B cell (primary cell): ENCODE results near the gene MAPRE2. TPM values are rescaled to one million over a fixed set of nuclear protein-coding genes. Genes with fewer than 3 reads are reported as not detected.

Experiments used
- ATAC-seq: fragments of 200-7000 bp; cut with Tn5 transposase; one replicate; pipeline ENCODE4 v1.10.0; 2021; ENCODE audit warnings: low read depth, mild to moderate bottlenecking, moderate number of reproducible peaks, moderate library complexity
- CTCF ChIA-PET: fragments of 350-600 bp; sonication (Branson Sonifier 250); formaldehyde crosslinking; loops from one replicate; lab custom pipeline; 2021; ENCODE audit warnings: antibody characterized with exemption, inconsistent platforms; lab: Charles Lee
- POLR2A ChIA-PET: fragments of 350-600 bp; sonication (Branson Sonifier 250); formaldehyde crosslinking; loops from one replicate; lab custom pipeline; 2021; ENCODE audit warnings: antibody characterized with exemption; lab: Charles Lee
- DNase-seq: peaks from one replicate; pipeline ENCODE4 v3.0.0; 2013
- H2AFZ ChIP-seq: 2 replicates; pipeline ENCODE4 v1.6.1; 2012; ENCODE audit warnings: mild to moderate bottlenecking, low read depth, low read length; ENCODE audit not compliant: insufficient read depth, poor library complexity, severe bottlenecking
- H3K27ac ChIP-seq, 2 donors: 1 replicate in 1 of 2; 2 replicates in 1 of 2; pipeline ENCODE4 v1.5.1; 2012 to 2013; ENCODE audit warnings: low read length in 2 of 2, mild to moderate bottlenecking in 2 of 2, moderate library complexity in 1 of 2
- H3K27me3 ChIP-seq, 4 experiments: fragments of 200-600 bp in 1 of 4; sonication (generic) in 1 of 4; replicated peaks in 1 of 4; 1 replicate in 2 of 4; 2 replicates in 2 of 4; pipeline versions ENCODE4 v1.6.1 to v1.7.0; 2013 to 2016; ENCODE audit warnings: low read length in 3 of 4, mild to moderate bottlenecking in 2 of 4, mixed read lengths in 1 of 4, moderate library complexity in 1 of 4; ENCODE audit not compliant: insufficient read depth in 4 of 4, control insufficient read depth in 3 of 4; ENCODE audit errors: control extremely low read depth in 1 of 4
- H3K36me3 ChIP-seq, 2 experiments: replicated peaks in 1 of 2; 1 replicate in 1 of 2; 2 replicates in 1 of 2; pipeline versions ENCODE4 v1.6.1 to v1.7.1; 2013; ENCODE audit warnings: low read length in 1 of 2; ENCODE audit not compliant: insufficient read depth in 2 of 2, control insufficient read depth in 1 of 2; ENCODE audit errors: control extremely low read depth in 1 of 2, extremely low read depth in 1 of 2
- H3K4me1 ChIP-seq, 2 donors: fragments of 200-600 bp in 1 of 2; sonication (generic) in 1 of 2; 1 replicate in 1 of 2; 2 replicates in 1 of 2; pipeline versions ENCODE4 v1.5.1 to v1.6.1; 2013 to 2017; ENCODE audit warnings: low read length in 2 of 2; ENCODE audit not compliant: control insufficient read depth in 2 of 2, insufficient read depth in 2 of 2
- H3K4me2 ChIP-seq: replicated peaks from 2 replicates; pipeline ENCODE3; 2012; ENCODE audit warnings: mild to moderate bottlenecking, low read depth, low read length; ENCODE audit not compliant: poor library complexity, severe bottlenecking
- H3K4me3 ChIP-seq, 5 experiments: fragments of 200-600 bp in 1 of 5; sonication (generic) in 1 of 5; 1 replicate in 3 of 5; 2 replicates in 2 of 5; pipeline versions ENCODE4 v1.5.1 to v1.7.0; 2011 to 2016; ENCODE audit warnings: low read length in 4 of 5, mild to moderate bottlenecking in 4 of 5, low read depth in 2 of 5, control low read depth in 1 of 5, moderate library complexity in 1 of 5; ENCODE audit not compliant: insufficient read depth in 1 of 5; ENCODE audit errors: control extremely low read depth in 1 of 5, extremely low read depth in 1 of 5
- H3K79me2 ChIP-seq: fragments of 200-600 bp; sonication (generic); one replicate; pipeline ENCODE4 v1.6.0; 2016; ENCODE audit warnings: low read length; ENCODE audit not compliant: control insufficient read depth, insufficient read depth
- H3K9ac ChIP-seq: fragments of 200-600 bp; sonication (generic); 2 replicates; pipeline ENCODE4 v1.6.1; 2017; ENCODE audit warnings: mild to moderate bottlenecking, low read length, moderate library complexity
- H3K9me3 ChIP-seq, 3 donors: one replicate each; pipeline versions ENCODE4 v1.6.1 to v1.7.1; 2013; ENCODE audit warnings: low read length in 2 of 3; ENCODE audit not compliant: control insufficient read depth in 2 of 3, insufficient read depth in 1 of 3; ENCODE audit errors: control extremely low read depth in 1 of 3
- H4K20me1 ChIP-seq: 2 replicates; pipeline ENCODE4 v1.6.0; 2012; ENCODE audit warnings: mild to moderate bottlenecking, low read length; ENCODE audit not compliant: insufficient read depth, control insufficient read depth, poor library complexity, severe bottlenecking
- H3K27ac Mint-ChIP-seq: one replicate; pipeline ENCODE4 v1.8.0; 2021; ENCODE audit warnings: mixed read lengths
- H3K27me3 Mint-ChIP-seq: one replicate; pipeline ENCODE4 v1.8.0; 2021; ENCODE audit warnings: mixed read lengths
- H3K4me1 Mint-ChIP-seq: one replicate; pipeline ENCODE4 v1.8.0; 2021; ENCODE audit warnings: mixed read lengths
- H3K4me3 Mint-ChIP-seq: one replicate; pipeline ENCODE4 v1.8.0; 2021; ENCODE audit warnings: mixed read lengths
- H3K9me3 Mint-ChIP-seq: one replicate; pipeline ENCODE4 v1.8.0; 2022; ENCODE audit warnings: mixed read lengths; ENCODE audit not compliant: insufficient read depth
- CTCF ChIP-seq: fragments of 200-600 bp; IDR thresholded peaks from one replicate; pipeline ENCODE4 v1.8.0; 2022; ENCODE audit warnings: antibody characterized with exemption, mild to moderate bottlenecking
- EZH2 ChIP-seq: IDR thresholded peaks from 2 replicates; pipeline ENCODE4 v1.6.1; 2012; ENCODE audit warnings: borderline replicate concordance, low read depth, mild to moderate bottlenecking, moderate library complexity, low read length; ENCODE audit not compliant: insufficient read depth, poor library complexity, severe bottlenecking
- WGBS: methylation state at CpG from one replicate; pipeline ENCODE4 v1.1.5; 2013; ENCODE audit warnings: missing lambda C conversion rate; ENCODE audit not compliant: insufficient coverage; 5-methylcytosine and 5-hydroxymethylcytosine counted together
- intact Hi-C: fragments of 100-400 bp; cut with micrococcal nuclease; formaldehyde crosslinking; loops from one replicate; pipeline ENCODE4 v1.10.0; 2022
- polyA plus RNA-seq: library from polyadenylated mRNA; depleted of rRNA; stranded (reverse); fragments of >200 nt; gene quantifications from 2 replicates; pipeline ENCODE4 v1.2.3, GENCODE V29; 2012
- total RNA-seq, 2 donors: library from RNA; stranded (reverse); fragments of 120-200 nt in 1 of 2; gene quantifications; 1 replicate in 1 of 2; 2 replicates in 1 of 2; pipeline versions ENCODE4 v1.2.3 to v1.2.4, GENCODE V29; 2013 to 2022

Gene MAPRE2
- total and polyA plus RNA-seq, 2 donors (not counting 1 experiment from before 2014, with no cell fraction given) = 36.7 to 63.3 TPM

DNA sequence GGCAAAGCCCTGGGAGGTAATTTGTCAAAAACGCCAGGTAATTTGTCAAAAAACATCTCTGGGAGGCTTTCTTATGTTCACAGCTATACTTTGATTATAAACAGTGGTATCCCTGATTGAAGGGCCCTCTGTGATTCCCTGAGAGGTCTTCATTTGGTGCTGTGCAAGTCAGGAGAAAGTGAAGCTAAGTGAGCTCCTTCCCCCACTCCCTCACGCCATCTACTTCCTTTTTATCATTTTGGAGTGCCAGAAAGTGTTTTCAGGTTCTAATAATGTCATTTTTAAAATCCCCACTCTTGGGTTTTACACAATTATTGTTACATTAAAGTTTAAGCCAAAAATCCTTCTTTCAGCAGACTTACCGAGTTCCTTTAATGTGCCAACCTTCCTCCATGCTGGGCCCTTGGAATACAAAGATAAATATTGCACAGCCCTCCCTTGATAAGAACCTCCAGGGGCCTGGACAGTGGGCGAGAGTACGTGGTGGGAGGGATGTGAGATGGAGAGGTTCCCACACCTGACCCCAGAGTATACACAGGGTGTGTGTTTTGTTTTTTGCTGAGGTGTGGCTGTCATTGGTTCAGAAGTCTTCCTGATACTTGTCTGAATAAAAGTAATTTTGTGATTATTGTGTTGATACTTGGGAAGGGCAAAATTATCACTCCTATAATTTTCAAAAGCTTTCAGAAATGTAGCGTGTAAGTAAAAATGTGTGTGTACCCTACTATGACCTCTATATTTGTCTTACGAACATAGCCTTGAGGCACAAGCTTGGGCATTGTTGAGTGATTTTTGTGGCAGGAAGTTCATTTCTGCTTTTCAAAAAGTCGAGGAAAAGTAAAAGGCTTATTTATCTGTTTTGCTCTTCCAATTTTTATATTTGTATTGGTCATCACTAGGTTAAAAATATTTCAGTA is 8.2 kb downstream of the MAPRE2 start:
- Mint-ChIP-seq H3K4me1 (peaks cover 82% of the 10 kb centered on the region), H3K27ac (peak overlapping the region; percentile 88), H3K27me3 (no peaks in the 10 kb centered on the region), H3K9me3 (no peaks in the 10 kb centered on the region), H3K4me3 (peak overlapping the region; percentile 83)
- peak overlapping the region; percentile 80 for H3K4me2 ChIP-seq
- 60% methylated on average over 2 of the region's 8 CpGs for WGBS
- H3K9me3 ChIP-seq = peaks cover 0 to 4% (median 0%) of the 10 kb centered on the region in 3 donors
- peak overlapping the region; percentile 4 to 57 (median 21) for H3K4me3 ChIP-seq
- H3K79me2 ChIP-seq = peaks cover 95% of the 10 kb centered on the region
- H4K20me1 ChIP-seq = peaks cover 7% of the 10 kb centered on the region
- ATAC-seq (peak; percentile 34), DNase-seq (peak; percentile 50)
- no peak for TF ChIP-seq EZH2
- no peak for TF ChIP-seq CTCF
- CTCF ChIA-PET = interaction anchor here (0.6 to 3.6 kb wide), 6 partner anchors 8 to 153 kb away, joined by 3 to 36 read pairs (median 8); partner anchors contain the start of gene MAPRE2
- peaks cover 57 to 62% of the 10 kb centered on the region in 2 donors for H3K4me1 ChIP-seq
- H2AFZ ChIP-seq = no peak overlapping the region
- intact Hi-C loops = loop anchor here (1.0 to 5.0 kb wide), 3 partner anchors 8 to 38 kb away; partner anchors contain the start of gene MAPRE2
- peak overlapping the region; percentile 57 for H3K9ac ChIP-seq
- POLR2A ChIA-PET = interaction anchor here (1.4 to 1.8 kb wide), 2 partner anchors 8 to 10 kb away, joined by 3 to 6 read pairs; partner anchors contain the start of gene MAPRE2
- H3K27ac ChIP-seq = peak overlapping the region; percentile 85 to 87
- H3K27me3 ChIP-seq = no peaks in the 10 kb centered on the region
- no peaks in the 10 kb centered on the region for H3K36me3 ChIP-seq
